HEK293 (cell line): ENCODE measurements around the gene GID8.

ENCODE experiments used
- CTCF ChIA-PET: fragments of 350-600 bp; formaldehyde crosslinking; extraction: SDS; loops from one replicate; lab custom pipeline; 2021; ENCODE audit warnings: antibody characterized with exemption; lab: Yijun Ruan, JAX
- POLR2A ChIA-PET: fragments of 300-600 bp; formaldehyde crosslinking; extraction: SDS; loops from one replicate; lab custom pipeline; 2020; ENCODE audit warnings: antibody characterized with exemption, inconsistent platforms; lab: Yijun Ruan, JAX
- H3K27ac ChIP-seq: fragments of 200-500 bp; sonication (Bioruptor generic); 2 replicates; pipeline ENCODE4 v1.5.1; 2014; ENCODE audit warnings: low read depth, low read length, control low read depth, inconsistent platforms; ENCODE audit errors: extremely low read depth
- H3K36me3 ChIP-seq, 2 experiments: fragments of 200-500 bp in 1 of 2; sonication (Bioruptor generic) in 1 of 2; 1 replicate in 1 of 2; 2 replicates in 1 of 2; pipeline ENCODE4 v1.5.1; 2014 to 2017; ENCODE audit warnings: inconsistent platforms in 2 of 2, low read length in 2 of 2; ENCODE audit not compliant: control insufficient read depth in 2 of 2, insufficient read depth in 1 of 2
- H3K4me1 ChIP-seq: fragments of 200-500 bp; sonication (Bioruptor generic); 2 replicates; pipeline ENCODE4 v1.5.1; 2014; ENCODE audit warnings: mild to moderate bottlenecking, low read length, inconsistent platforms; ENCODE audit not compliant: control insufficient read depth, insufficient read depth
- H3K4me3 ChIP-seq: 2 replicates; pipeline ENCODE4 v1.5.1; 2011; ENCODE audit warnings: low read depth, mild to moderate bottlenecking, control low read depth, low read length, moderate library complexity
- H3K9me3 ChIP-seq: fragments of 200-500 bp; sonication (Bioruptor generic); 2 replicates; pipeline ENCODE4 v1.5.1; 2014; ENCODE audit warnings: low read depth, low read length, inconsistent platforms; ENCODE audit not compliant: control insufficient read depth, insufficient read depth
- GLIS2 ChIP-seq: fragments of 450-650 bp; formaldehyde crosslinking; IDR thresholded peaks from 2 replicates; pipeline ENCODE4 v1.5.1; 2016; ENCODE audit warnings: missing biosample characterization, missing genetic modification characterization
- KLF7 ChIP-seq: fragments of 450-650 bp; formaldehyde crosslinking; IDR thresholded peaks from 2 replicates; pipeline ENCODE4 v1.5.1; 2016; ENCODE audit warnings: missing biosample characterization, missing genetic modification characterization, borderline replicate concordance
- SCRT1 ChIP-seq: fragments of 450-650 bp; formaldehyde crosslinking; IDR thresholded peaks from 2 replicates; pipeline ENCODE4 v1.5.1; 2016; ENCODE audit warnings: missing biosample characterization, missing genetic modification characterization, borderline replicate concordance
- SETDB1 ChIP-seq: IDR thresholded peaks from one replicate; pipeline ENCODE4 v1.6.1; 2017; ENCODE audit warnings: mild to moderate bottlenecking, low read length, moderate library complexity, mixed read lengths; ENCODE audit not compliant: insufficient read length
- SP7 ChIP-seq: fragments of 450-650 bp; formaldehyde crosslinking; IDR thresholded peaks from 2 replicates; pipeline ENCODE4 v1.5.1; 2016; ENCODE audit warnings: missing biosample characterization, missing genetic modification characterization
- ZBTB20 ChIP-seq: fragments of 450-650 bp; formaldehyde crosslinking; IDR thresholded peaks from 2 replicates; pipeline ENCODE4 v1.5.1; 2016; ENCODE audit warnings: missing biosample characterization, missing genetic modification characterization
- ZEB2 ChIP-seq: fragments of 450-650 bp; formaldehyde crosslinking; IDR thresholded peaks from 2 replicates; pipeline ENCODE4 v1.5.1; 2016; ENCODE audit warnings: missing biosample characterization, missing genetic modification characterization
- ZNF133 ChIP-seq: fragments of 450-650 bp; formaldehyde crosslinking; IDR thresholded peaks from 2 replicates; pipeline ENCODE4 v1.5.1; 2016; ENCODE audit warnings: missing biosample characterization, missing genetic modification characterization
- ZNF146 ChIP-seq: fragments of 450-650 bp; formaldehyde crosslinking; IDR thresholded peaks from 2 replicates; pipeline ENCODE4 v1.5.1; 2016; ENCODE audit warnings: missing biosample characterization, missing genetic modification characterization
- ZNF19 ChIP-seq: fragments of 450-650 bp; formaldehyde crosslinking; IDR thresholded peaks from 2 replicates; pipeline ENCODE4; 2016; ENCODE audit warnings: missing biosample characterization, missing genetic modification characterization, low read depth
- ZNF394 ChIP-seq: fragments of 450-650 bp; formaldehyde crosslinking; IDR thresholded peaks from 2 replicates; pipeline ENCODE4 v1.5.1; 2016; ENCODE audit warnings: missing biosample characterization, missing genetic modification characterization, mild to moderate bottlenecking, moderate library complexity, borderline replicate concordance
- ZNF426 ChIP-seq: fragments of 450-650 bp; formaldehyde crosslinking; IDR thresholded peaks from 2 replicates; pipeline ENCODE4 v1.5.1; 2017; ENCODE audit warnings: missing biosample characterization, missing genetic modification characterization, mild to moderate bottlenecking, inconsistent platforms, moderate library complexity
- ZNF473 ChIP-seq: fragments of 450-650 bp; formaldehyde crosslinking; IDR thresholded peaks from 2 replicates; pipeline ENCODE4 v1.5.1; 2017; ENCODE audit warnings: missing biosample characterization, missing genetic modification characterization
- ZNF514 ChIP-seq: fragments of 450-650 bp; formaldehyde crosslinking; IDR thresholded peaks from 2 replicates; pipeline ENCODE4 v1.5.1; 2016; ENCODE audit warnings: missing biosample characterization, missing genetic modification characterization
- ZNF677 ChIP-seq: fragments of 450-650 bp; IDR thresholded peaks from 2 replicates; pipeline ENCODE4 v1.5.0; 2018; ENCODE audit warnings: missing biosample characterization, mild to moderate bottlenecking, missing genetic modification characterization, moderate library complexity
- ZNF707 ChIP-seq: fragments of 450-650 bp; formaldehyde crosslinking; IDR thresholded peaks from 2 replicates; pipeline ENCODE4 v1.5.1; 2016; ENCODE audit warnings: missing biosample characterization, missing genetic modification characterization
- ZNF830 ChIP-seq: fragments of 450-650 bp; IDR thresholded peaks from 2 replicates; pipeline ENCODE4 v1.5.0; 2018; ENCODE audit warnings: missing biosample characterization, missing genetic modification characterization, low read depth, mild to moderate bottlenecking, moderate library complexity
- TF ChIP-seq, protein P1 (sequence below): sonication (generic); formaldehyde crosslinking; IDR thresholded peaks from 2 replicates; pipeline ENCODE4 v1.8.1; 2022; ENCODE audit warnings: mild to moderate bottlenecking, moderate library complexity, missing genetic modification reagents
- TF ChIP-seq, protein P2 (sequence below): fragments of 450-650 bp; formaldehyde crosslinking; IDR thresholded peaks from 2 replicates; pipeline ENCODE4 v1.5.1; 2016; ENCODE audit warnings: missing biosample characterization, missing genetic modification characterization
- TF ChIP-seq, protein P3 (sequence below): fragments of 450-650 bp; formaldehyde crosslinking; IDR thresholded peaks from 2 replicates; pipeline ENCODE4 v1.5.1; 2016; ENCODE audit warnings: missing biosample characterization, missing genetic modification characterization
- TF ChIP-seq, protein P4 (sequence below): fragments of 450-650 bp; formaldehyde crosslinking; IDR thresholded peaks from 2 replicates; pipeline ENCODE4 v1.5.1; 2016; ENCODE audit warnings: missing biosample characterization, missing genetic modification characterization
- TF ChIP-seq, protein P5 (sequence below): fragments of 450-650 bp; formaldehyde crosslinking; IDR thresholded peaks from 2 replicates; pipeline ENCODE4 v1.5.0; 2017; ENCODE audit warnings: missing biosample characterization, missing genetic modification characterization, borderline replicate concordance
- TF ChIP-seq, protein P6 (sequence below): fragments of 450-650 bp; formaldehyde crosslinking; IDR thresholded peaks from 2 replicates; pipeline ENCODE4 v1.5.1; 2016; ENCODE audit warnings: missing biosample characterization, missing genetic modification characterization

GID8 gene

DNA sequence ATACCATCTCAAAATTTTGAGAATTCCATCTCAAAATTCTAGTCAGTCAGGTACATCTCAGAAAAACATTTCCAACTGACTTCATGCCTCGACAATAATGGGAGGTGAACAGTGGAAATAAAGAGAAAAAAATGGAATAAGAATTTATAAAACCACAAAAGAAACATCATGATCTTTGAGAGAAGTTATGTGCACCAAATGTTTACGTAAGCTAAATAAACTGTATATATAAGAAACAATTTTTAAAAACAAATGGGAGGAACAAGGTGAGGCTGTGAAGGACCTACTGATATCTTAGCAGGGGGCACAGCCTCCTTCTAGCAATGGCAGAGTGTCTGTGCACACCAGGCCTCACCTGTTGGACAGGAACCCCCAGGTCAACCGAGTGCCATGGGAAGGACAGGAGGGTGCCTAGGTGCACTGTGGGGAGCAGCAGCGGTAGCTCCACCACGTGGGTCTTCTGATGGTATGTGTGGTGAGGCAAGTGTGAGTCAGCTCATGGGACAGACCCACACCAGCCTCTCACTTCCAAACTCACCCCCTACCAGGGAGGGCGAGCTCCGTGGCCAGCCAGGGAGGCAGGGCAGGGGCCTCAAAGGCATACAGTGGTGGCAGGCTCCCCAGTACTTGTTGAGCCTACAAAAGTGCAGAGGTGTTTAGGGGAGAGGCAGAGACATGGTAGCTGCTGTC, 34.9 kb upstream of the GID8 start (continued):
- TF ChIP-seq, protein P1, sequence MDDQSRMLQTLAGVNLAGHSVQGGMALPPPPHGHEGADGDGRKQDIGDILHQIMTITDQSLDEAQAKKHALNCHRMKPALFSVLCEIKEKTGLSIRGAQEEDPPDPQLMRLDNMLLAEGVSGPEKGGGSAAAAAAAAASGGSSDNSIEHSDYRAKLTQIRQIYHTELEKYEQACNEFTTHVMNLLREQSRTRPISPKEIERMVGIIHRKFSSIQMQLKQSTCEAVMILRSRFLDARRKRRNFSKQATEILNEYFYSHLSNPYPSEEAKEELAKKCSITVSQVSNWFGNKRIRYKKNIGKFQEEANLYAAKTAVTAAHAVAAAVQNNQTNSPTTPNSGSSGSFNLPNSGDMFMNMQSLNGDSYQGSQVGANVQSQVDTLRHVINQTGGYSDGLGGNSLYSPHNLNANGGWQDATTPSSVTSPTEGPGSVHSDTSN (CRISPR knock-in tag): no peak
- no peak for TF ChIP-seq ZNF830 (tag by site-specific recombination)
- TF ChIP-seq ZNF677 (tag by site-specific recombination): no peak
- TF ChIP-seq ZBTB20 (tag by site-specific recombination): no peak
- TF ChIP-seq ZNF133 (tag by site-specific recombination): no peak
- TF ChIP-seq ZNF394 (tag by site-specific recombination): peak; percentile 41; the same call in 1 of the 2 replicates
- no peak for TF ChIP-seq KLF7
- no peak for TF ChIP-seq ZNF707
- TF ChIP-seq, protein P2, sequence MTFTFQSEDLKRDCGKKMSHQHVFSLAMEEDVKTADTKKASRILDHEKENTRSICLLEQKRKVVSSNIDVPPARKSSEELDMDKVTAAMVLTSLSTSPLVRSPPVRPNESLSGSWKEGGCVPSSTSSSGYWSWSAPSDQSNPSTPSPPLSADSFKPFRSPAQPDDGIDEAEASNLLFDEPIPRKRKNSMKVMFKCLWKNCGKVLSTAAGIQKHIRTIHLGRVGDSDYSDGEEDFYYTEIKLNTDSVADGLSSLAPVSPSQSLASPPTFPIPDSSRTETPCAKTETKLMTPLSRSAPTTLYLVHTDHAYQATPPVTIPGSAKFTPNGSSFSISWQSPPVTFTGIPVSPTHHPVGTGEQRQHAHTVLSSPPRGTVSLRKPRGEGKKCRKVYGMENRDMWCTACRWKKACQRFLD (tag by site-specific recombination): no peak
- 0 out of 2 replicates have a peak, but pooled peaks have one; percentile 22 for TF ChIP-seq ZEB2 (tag by site-specific recombination)
- TF ChIP-seq ZNF514 (tag by site-specific recombination): no peak
- no peak for TF ChIP-seq SETDB1
- no peak for TF ChIP-seq ZNF426 (tag by site-specific recombination)
- TF ChIP-seq ZNF19 (tag by site-specific recombination): no peak
- TF ChIP-seq ZNF146 (tag by site-specific recombination): no peak
- TF ChIP-seq GLIS2 (tag by site-specific recombination): peak; percentile 56
- peak; percentile 14; the same call in 1 of the 2 replicates for TF ChIP-seq SCRT1 (tag by site-specific recombination)
- TF ChIP-seq SP7 (tag by site-specific recombination): no peak

DNA sequence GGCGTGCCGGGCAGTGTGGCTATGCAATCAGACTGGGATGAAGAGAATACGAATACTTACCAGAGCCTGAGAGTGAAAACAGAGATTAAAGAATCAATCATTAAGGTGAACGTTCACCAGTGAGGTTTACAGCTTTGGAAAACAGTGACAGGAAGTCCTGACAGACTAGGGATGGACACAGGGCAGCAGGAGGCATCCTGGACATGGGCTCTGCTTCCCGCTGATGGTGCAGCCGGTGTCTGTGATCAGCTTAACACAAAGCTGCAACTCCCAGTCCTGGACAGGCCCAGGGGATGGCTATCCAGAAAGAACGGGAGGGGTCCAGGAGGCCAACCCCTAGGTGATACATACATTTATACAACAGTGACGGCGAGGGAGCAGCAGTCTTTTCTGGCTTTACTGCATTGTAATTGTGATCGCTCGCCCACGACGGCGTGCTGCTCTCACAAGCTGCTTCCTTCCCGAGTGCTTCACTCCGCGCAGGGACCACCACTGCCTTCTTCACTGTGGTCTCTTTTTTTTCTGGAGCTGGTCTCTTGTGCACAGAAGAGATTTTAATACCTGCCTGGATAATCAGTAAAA, 32.3 kb upstream of the GID8 start:
- Histone ChIP-seq H3K9me3 (no peaks in the 10 kb centered on the region), H3K36me3 (peaks cover 31 to 97% of the 10 kb centered on the region in 2 experiments), H3K4me3 (no peak overlapping the region), H3K27ac (no peak overlapping the region), H3K4me1 (no peaks in the 10 kb centered on the region; the same call in 1 of the 2 replicates)
- CTCF ChIA-PET: interaction anchor here (0.6 kb wide), 1 partner anchor 12 kb away, joined by 3 read pairs; no protein-coding TSS in a partner anchor
- POLR2A ChIA-PET: no interaction called here
- no peak for TF ChIP-seq ZNF473 (tag by site-specific recombination)
- TF ChIP-seq, protein P3, sequence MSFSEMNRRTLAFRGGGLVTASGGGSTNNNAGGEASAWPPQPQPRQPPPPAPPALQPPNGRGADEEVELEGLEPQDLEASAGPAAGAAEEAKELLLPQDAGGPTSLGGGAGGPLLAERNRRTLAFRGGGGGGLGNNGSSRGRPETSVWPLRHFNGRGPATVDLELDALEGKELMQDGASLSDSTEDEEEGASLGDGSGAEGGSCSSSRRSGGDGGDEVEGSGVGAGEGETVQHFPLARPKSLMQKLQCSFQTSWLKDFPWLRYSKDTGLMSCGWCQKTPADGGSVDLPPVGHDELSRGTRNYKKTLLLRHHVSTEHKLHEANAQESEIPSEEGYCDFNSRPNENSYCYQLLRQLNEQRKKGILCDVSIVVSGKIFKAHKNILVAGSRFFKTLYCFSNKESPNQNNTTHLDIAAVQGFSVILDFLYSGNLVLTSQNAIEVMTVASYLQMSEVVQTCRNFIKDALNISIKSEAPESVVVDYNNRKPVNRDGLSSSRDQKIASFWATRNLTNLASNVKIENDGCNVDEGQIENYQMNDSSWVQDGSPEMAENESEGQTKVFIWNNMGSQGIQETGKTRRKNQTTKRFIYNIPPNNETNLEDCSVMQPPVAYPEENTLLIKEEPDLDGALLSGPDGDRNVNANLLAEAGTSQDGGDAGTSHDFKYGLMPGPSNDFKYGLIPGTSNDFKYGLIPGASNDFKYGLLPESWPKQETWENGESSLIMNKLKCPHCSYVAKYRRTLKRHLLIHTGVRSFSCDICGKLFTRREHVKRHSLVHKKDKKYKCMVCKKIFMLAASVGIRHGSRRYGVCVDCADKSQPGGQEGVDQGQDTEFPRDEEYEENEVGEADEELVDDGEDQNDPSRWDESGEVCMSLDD (tag by site-specific recombination): no peak
- TF ChIP-seq, protein P4, sequence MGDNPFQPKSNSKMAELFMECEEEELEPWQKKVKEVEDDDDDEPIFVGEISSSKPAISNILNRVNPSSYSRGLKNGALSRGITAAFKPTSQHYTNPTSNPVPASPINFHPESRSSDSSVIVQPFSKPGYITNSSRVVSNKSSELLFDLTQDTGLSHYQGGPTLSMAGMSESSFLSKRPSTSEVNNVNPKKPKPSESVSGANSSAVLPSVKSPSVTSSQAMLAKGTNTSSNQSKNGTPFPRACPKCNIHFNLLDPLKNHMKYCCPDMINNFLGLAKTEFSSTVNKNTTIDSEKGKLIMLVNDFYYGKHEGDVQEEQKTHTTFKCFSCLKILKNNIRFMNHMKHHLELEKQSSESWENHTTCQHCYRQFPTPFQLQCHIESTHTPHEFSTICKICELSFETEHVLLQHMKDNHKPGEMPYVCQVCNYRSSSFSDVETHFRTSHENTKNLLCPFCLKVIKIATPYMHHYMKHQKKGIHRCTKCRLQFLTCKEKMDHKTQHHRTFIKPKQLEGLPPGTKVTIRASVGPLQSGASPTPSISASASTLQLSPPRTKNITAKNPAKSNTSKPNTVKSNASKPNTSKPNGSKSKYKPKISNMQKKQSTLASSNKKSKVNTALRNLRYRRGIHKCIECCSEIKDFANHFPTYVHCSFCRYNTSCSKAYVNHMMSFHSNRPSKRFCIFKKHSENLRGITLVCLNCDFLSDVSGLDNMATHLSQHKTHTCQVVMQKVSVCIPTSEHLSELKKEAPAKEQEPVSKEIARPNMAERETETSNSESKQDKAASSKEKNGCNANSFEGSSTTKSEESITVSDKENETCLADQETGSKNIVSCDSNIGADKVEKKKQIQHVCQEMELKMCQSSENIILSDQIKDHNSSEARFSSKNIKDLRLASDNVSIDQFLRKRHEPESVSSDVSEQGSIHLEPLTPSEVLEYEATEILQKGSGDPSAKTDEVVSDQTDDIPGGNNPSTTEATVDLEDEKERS (tag by site-specific recombination): no peak
- TF ChIP-seq, protein P5, sequence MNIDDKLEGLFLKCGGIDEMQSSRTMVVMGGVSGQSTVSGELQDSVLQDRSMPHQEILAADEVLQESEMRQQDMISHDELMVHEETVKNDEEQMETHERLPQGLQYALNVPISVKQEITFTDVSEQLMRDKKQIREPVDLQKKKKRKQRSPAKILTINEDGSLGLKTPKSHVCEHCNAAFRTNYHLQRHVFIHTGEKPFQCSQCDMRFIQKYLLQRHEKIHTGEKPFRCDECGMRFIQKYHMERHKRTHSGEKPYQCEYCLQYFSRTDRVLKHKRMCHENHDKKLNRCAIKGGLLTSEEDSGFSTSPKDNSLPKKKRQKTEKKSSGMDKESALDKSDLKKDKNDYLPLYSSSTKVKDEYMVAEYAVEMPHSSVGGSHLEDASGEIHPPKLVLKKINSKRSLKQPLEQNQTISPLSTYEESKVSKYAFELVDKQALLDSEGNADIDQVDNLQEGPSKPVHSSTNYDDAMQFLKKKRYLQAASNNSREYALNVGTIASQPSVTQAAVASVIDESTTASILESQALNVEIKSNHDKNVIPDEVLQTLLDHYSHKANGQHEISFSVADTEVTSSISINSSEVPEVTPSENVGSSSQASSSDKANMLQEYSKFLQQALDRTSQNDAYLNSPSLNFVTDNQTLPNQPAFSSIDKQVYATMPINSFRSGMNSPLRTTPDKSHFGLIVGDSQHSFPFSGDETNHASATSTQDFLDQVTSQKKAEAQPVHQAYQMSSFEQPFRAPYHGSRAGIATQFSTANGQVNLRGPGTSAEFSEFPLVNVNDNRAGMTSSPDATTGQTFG: no peak
- TF ChIP-seq, protein P6, sequence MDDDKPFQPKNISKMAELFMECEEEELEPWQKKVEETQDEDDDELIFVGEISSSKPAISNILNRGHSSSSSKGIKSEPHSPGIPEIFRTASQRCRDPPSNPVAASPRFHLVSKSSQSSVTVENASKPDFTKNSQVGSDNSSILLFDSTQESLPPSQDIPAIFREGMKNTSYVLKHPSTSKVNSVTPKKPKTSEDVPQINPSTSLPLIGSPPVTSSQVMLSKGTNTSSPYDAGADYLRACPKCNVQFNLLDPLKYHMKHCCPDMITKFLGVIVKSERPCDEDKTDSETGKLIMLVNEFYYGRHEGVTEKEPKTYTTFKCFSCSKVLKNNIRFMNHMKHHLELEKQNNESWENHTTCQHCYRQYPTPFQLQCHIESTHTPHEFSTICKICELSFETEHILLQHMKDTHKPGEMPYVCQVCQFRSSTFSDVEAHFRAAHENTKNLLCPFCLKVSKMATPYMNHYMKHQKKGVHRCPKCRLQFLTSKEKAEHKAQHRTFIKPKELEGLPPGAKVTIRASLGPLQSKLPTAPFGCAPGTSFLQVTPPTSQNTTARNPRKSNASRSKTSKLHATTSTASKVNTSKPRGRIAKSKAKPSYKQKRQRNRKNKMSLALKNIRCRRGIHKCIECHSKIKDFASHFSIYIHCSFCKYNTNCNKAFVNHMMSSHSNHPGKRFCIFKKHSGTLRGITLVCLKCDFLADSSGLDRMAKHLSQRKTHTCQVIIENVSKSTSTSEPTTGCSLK (tag by site-specific recombination): no peak
